GM21526 (cell line): ENCODE data around the gene SMAD3.

Experiments
- ATAC-seq: cut with Tn5 transposase; IDR thresholded peaks from one replicate; pipeline ENCODE4 v1.9.1; 2021; ENCODE audit warnings: moderate library complexity; ENCODE audit not compliant: unreplicated experiment, low FRiP score

The SMAD3 gene

GRCh38 chr15:67105991-67106763, 40.8 kb downstream of the SMAD3 start:
- no peak for ATAC-seq

- no peak for ATAC-seq
Measured at GRCh38 chr15:67106764-67107013, 41.3 kb downstream of the SMAD3 start.

- no peak for ATAC-seq
Measured at GRCh38 chr15:67107014-67107812, 41.8 kb downstream of the SMAD3 start.

GRCh38 chr15:67108122-67108961, 42.9 kb downstream of the SMAD3 start:
- no peak for ATAC-seq

GRCh38 chr15:67109141-67110034, 44.0 kb downstream of the SMAD3 start:
- ATAC-seq, result no peak

GRCh38 chr15:67110361-67110781, 45.0 kb downstream of the SMAD3 start:
- no peak for ATAC-seq

GRCh38 chr15:67110958-67111864, 45.8 kb downstream of the SMAD3 start:
- no peak for ATAC-seq

GRCh38 chr15:67114046-67114445, 48.6 kb downstream of the SMAD3 start:
- ATAC-seq, result no peak

GRCh38 chr15:67114846-67115585, 49.6 kb downstream of the SMAD3 start:
- no peak for ATAC-seq

GRCh38 chr15:67115586-67115969, 50.2 kb downstream of the SMAD3 start:
- no peak for ATAC-seq

GRCh38 chr15:67116742-67117141, 51.3 kb downstream of the SMAD3 start:
- no peak for ATAC-seq

GRCh38 chr15:67117370-67117769, 52.0 kb downstream of the SMAD3 start:
- no peak for ATAC-seq

- ATAC-seq, result no peak
Measured at GRCh38 chr15:67118808-67119207, 53.4 kb downstream of the SMAD3 start.

GRCh38 chr15:67119238-67119846, 53.9 kb downstream of the SMAD3 start:
- no peak for ATAC-seq

- ATAC-seq, result no peak
Measured at GRCh38 chr15:67120009-67120838, 54.8 kb downstream of the SMAD3 start.

GRCh38 chr15:67120839-67121643, 55.6 kb downstream of the SMAD3 start:
- no peak for ATAC-seq
